GF-D8 (cell line): ENCODE results near the gene SPEM3.

Experiments used
- DNase-seq: peaks from one replicate; lab custom pipeline; 2025; lab: John Stamatoyannopoulos, UW

Gene SPEM3

GRCh38 chr17:7428557-7428956 is at the start of gene SPEM3:
SPEM3 (plus strand) TSS chr17:7428857; CDS start chr17:7428903, 46 bp downstream.
- no peak for DNase-seq

- no peak for DNase-seq
Measured at GRCh38 chr17:7379134-7379533, 49.5 kb upstream of the SPEM3 start.

GRCh38 chr17:7380321-7380720 is 48.3 kb upstream of the SPEM3 start:
- no peak for DNase-seq

- DNase-seq = no peak
Measured at GRCh38 chr17:7380855-7381683, 47.6 kb upstream of the SPEM3 start, which contains the start of gene TNK1. TNK1 (plus strand) TSS chr17:7381089; CDS start chr17:7382927, 1,838 bp downstream.

- DNase-seq = no peak
Measured at GRCh38 chr17:7382901-7383300, 45.8 kb upstream of the SPEM3 start.

- no peak for DNase-seq
Measured at GRCh38 chr17:7383371-7383741, 45.3 kb upstream of the SPEM3 start.

- no peak for DNase-seq
Measured at GRCh38 chr17:7383742-7384488, 44.7 kb upstream of the SPEM3 start.

- no peak for DNase-seq
Measured at GRCh38 chr17:7384489-7385081, 44.1 kb upstream of the SPEM3 start.

GRCh38 chr17:7388856-7389255 is 39.8 kb upstream of the SPEM3 start:
- DNase-seq = no peak

- DNase-seq = no peak
Measured at GRCh38 chr17:7389924-7390910, 38.4 kb upstream of the SPEM3 start.

GRCh38 chr17:7391307-7391706 is 37.4 kb upstream of the SPEM3 start:
- no peak for DNase-seq

GRCh38 chr17:7392696-7393612 is 35.7 kb upstream of the SPEM3 start:
- no peak for DNase-seq

GRCh38 chr17:7393613-7394451 is 34.8 kb upstream of the SPEM3 start:
- no peak for DNase-seq

GRCh38 chr17:7394452-7395191 is 34.0 kb upstream of the SPEM3 start, which contains the start of gene PLSCR3:
PLSCR3 (minus strand) TSS chr17:7394525; CDS start chr17:7394110, 415 bp downstream.
- DNase-seq = peak; percentile 40

- DNase-seq = no peak
Measured at GRCh38 chr17:7396147-7396546, 32.5 kb upstream of the SPEM3 start.

- no peak for DNase-seq
Measured at GRCh38 chr17:7398612-7399011, 30.0 kb upstream of the SPEM3 start.

GRCh38 chr17:7403043-7403726 is 25.5 kb upstream of the SPEM3 start:
- no peak for DNase-seq

GRCh38 chr17:7403727-7403976 is 25.0 kb upstream of the SPEM3 start:
- no peak for DNase-seq
